AG09319 (cell line): ENCODE data around the gene MATN1.

Experiments
- DNase-seq: peaks from one replicate; pipeline ENCODE4 v3.0.0-alpha.2; 2010; ENCODE audit warnings: low read depth; ENCODE audit errors: extremely low read depth
- CTCF ChIP-seq: IDR thresholded peaks from 2 replicates; pipeline ENCODE4 v1.5.1; 2011; ENCODE audit warnings: low read depth, mild to moderate bottlenecking, inconsistent platforms, low read length, moderate library complexity

Gene MATN1

GRCh38 chr1:30746212-30747032 is 23.0 kb upstream of the MATN1 start:
- no peak for TF ChIP-seq CTCF
- DNase-seq, result no peak

- DNase-seq, result no peak
- no peak for TF ChIP-seq CTCF
Observed at GRCh38 chr1:30745834-30746208, 22.4 kb upstream of the MATN1 start.

- TF ChIP-seq CTCF, result no peak
- DNase-seq, result no peak
Observed at GRCh38 chr1:30745156-30745833, 21.9 kb upstream of the MATN1 start.

GRCh38 chr1:30744060-30744756 is 20.8 kb upstream of the MATN1 start:
- DNase-seq, result no peak
- TF ChIP-seq CTCF, result no peak

DNA sequence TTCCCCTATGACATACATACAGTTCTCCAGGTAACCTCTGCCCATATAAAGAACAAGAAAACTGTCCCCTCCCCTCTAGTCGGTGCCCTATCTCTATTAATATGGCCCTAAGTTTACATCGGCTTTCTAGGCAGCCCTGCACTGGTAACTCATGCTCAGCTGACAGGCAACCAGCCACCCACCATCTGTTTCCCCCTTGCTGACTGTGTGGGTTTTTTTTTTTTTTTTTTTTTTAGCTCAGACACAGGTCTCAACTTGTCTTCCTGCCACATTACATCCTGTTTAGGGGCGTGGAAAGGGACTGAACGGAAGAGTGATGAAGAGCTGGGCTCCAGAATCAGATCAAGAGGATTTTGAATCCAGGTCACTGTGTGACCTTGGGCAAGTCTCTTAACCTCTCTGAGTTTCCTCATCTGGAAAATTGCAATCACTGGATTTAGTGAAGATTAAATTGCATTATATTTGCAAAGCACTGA is 20.2 kb upstream of the MATN1 start:
- no peak for DNase-seq
- no peak for TF ChIP-seq CTCF

DNA sequence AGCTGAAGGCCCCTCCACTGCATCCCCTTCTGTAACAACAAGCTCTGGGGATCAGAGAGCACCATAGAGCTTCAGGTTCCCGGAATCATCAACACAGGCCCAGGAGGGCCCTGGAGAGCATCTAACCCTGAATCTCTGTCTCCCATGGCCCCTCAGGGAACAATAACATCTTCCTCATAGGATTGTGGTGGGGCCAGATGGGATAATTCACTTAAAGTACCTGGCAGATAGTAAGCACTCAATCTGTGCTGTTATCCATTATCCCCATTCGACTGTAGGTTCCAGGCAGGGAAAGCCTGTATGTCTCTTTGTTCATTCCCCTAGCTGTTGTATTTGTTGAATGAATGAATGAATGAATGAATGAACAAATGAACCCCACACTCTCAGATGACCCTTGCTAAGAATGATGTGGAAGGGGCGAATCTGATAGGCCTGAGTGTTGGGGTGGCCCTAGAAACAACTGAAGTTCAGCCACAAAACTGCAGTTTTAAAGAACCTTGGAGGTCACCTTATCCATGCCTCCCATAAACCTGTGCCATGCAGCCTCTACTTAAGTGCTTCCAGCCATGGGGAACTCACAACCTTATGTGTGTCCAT is 19.7 kb upstream of the MATN1 start:
- TF ChIP-seq CTCF, result no peak
- DNase-seq, result no peak
